M059J (cell line): ENCODE results near the gene PITPNC1. TPM values are rescaled to one million over a fixed set of nuclear protein-coding genes. Genes with fewer than 3 reads are reported as not detected.
"Not testable (repeated sequence)": the region's sequence is repeated elsewhere in the genome, so short reads cannot be mapped to it uniquely, and the experiment has no call there.

Experiments used
- DNase-seq: peaks from one replicate; pipeline ENCODE4 v3.0.0-alpha.2; 2012; ENCODE audit warnings: low read depth
- total RNA-seq: library from RNA; depleted of rRNA; stranded (reverse); fragments of >200 nt; shearing (Covaris generic); gene quantifications from 2 replicates; pipeline ENCODE4 v1.2.3, GENCODE V29; 2014; rRNA removed

Gene PITPNC1
- 3.2 and 4.0 TPM in 2 replicates for total RNA-seq

DNA sequence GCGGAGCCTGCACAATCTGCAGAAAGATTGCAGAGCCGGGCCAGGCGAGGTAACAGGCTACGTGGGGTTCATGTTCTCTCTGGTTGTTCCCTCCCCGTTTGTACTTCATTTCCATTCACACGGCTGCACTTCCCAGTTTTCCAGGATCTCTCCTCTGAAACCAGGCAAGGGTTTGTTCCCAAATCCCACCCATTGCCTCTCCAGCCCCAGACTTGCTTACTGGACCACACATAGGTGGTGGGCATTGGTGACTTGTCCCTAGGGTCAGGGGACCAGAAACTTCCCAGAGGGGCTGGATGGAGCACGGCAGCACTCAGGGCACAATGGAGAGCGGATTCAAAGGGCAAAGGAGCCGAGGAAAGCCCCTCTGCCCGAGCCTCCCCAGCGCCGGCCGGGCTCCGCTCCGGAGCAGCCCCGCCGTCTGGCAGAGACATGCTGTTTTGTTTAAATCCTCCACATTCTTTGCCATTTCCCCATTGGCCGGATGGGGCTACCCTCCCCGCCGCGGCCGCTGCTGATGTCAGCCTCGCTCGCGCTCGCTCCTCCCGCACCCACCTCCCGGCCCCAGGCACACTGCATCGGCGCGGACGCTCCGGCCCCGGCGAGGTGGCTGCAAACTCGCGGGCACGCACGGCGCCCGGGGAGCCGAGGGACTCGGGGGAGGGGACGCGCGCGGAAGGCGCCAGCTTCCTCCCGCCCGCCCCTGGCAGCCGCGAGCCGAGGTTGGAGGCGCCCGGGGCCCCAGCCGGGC is at the start of gene PITPNC1:
Gene PITPNC1, plus strand, starts transcription at position 545 of the 751 bp plus-strand sequence.
- peak; percentile 79 for DNase-seq

DNA sequence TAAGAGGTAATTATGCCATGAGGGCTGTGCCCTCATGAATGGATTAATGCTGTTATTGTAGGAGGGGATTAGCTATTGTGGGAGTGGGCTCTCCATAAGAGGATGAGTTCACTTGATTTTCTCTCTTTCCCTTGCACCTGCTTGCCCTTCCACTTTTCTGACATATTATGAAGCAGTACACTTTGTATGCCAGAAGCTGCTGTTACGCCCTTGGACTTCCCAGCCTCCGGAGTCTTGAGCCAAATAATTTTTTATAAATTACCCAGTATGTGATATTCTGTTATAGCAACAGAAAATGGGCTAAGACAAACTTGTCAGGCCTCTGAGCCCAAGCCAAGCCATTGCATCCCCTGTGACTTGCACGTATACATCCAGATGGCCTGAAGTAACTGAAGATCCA is 49.1 kb upstream of the PITPNC1 start:
- DNase-seq, result no peak

DNA sequence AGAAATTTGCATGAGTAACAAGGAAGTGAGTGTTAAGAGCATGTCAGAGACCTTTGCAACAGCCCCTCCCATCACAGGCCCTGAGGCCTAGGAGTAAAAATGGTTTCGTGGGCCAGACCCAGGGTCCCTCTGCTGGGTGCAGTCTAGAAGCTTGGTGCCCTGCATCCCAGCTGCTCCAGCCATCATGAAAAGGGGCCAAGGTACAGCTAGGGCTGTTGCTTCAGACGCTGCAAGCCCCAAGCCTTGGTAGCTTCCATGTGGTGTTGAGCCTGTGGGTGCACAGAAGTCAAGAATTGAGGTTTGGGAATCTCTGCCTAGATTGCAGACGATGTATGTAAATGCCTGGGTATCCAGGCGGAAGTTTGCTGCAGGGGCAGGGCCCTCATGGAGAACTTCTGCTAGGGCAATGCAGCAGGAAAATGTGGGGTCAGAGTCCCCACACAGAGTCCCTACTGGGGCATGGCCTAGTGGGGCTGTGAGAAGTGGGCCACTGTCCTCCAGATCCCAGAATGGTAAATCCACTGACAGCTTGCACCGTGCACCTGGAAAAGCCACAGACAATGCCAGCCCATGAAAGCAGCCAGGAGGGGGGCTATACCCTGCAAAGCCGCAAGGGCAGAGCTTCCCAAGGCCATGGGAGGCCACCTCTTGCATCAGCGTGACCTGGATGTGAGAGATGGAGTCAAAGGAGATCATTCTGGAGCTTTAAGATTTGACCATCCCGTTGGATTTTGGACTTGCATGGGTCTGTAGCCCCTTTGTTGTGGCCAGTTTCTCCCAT is 45.5 kb upstream of the PITPNC1 start:
- DNase-seq, result not testable (repeated sequence)

DNA sequence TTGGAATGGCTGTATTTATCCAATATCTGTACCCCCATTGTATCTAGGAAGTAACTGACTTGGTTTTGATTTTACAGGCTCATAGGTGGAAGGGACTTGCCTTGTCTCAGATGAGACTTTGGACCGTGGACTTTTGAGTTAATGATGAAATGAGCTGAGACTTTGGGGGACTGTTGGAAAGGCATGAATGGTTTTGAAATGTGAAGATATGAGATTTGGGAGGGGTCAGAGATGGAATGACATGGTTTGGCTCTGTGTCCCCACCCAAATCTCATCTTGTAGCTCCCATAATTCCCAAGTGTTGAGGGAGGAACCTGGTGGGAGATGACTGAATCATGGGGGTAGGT is 44.9 kb upstream of the PITPNC1 start:
- DNase-seq, result not testable (repeated sequence)

DNA sequence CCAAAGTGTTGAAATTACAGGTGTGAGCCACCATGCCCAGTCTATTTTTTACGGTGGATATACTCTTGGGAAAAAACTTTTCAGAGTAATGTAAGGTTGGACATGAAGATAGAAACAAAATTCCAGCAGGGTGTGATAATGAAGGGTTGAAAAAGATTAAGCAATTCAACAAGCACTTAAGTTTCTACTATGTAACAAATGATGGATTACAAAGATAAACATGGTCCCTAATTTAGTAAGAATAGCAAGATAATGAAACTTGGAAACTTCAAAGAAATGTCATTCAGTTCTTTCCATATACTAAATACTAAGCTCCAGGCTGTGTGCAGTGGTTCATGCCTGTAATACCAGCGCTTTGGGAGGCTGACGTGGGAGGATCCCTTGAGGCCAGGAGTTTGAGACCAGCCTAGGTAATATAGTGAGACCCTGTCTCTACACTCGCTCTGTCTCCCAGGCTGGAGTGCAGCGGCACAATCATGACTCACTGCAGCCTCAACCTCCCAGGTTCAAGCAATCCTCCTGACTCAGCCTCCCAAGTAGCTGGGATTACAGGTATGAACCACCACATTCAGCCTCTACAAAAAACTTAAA is 41.7 kb upstream of the PITPNC1 start:
- no peak for DNase-seq

DNA sequence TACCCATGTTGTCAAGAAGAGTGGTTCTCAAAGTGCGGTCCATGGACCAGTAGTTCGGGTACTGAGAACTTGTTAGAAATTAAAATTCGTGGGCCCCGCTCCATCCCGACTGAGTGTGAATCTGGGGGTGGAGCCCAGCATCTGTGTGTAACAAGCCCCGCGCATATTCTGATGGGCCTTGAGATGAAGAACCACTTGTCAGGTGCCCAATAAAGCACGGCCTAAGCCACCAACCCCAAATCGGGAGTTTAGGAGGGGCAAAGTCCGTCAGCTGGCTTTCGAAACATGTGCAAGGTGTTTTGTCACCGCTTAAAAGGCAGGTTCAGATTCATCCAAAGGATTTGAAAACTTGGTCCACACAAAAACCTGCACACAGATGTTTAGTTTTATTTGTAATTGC is 40.2 kb upstream of the PITPNC1 start:
- DNase-seq, result no peak

DNA sequence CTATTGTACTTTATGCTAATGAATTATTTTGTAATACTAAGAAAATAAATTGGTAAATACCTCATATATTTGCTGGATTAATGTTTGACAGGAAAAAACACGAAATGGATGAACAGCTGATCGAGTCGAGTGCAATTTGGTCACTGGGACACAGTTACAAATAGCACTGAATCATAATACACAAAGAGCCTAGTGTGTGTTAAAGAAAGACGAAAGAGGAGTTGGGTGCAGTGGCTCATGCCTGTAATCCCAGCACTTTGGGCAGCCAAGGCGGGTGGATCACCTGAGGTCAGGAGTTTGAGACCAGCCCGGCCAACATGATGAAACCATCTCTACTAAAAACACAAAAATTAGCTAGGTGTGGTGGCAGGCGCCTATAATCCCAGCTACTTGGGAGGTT is 38.7 kb upstream of the PITPNC1 start:
- not testable (repeated sequence) for DNase-seq

DNA sequence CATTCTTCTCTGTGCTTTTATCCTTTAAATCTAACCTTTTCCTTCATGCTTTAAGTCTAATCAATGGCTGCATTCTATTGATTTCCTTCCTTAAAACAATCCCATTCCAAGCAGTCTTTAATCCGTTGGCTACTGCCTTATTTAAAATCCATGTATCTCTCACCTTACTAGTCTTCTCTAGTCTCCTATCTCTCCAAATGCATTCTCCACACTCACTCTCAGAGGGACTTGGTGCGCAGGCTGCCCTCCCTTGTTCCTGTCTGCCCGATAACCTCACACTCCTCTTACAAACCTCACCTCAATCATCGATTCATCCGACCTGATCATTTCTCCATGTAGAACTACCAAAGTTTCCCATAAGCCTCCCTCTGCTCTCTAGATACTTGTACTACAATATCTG is 33.8 kb upstream of the PITPNC1 start:
- DNase-seq, result no peak

DNA sequence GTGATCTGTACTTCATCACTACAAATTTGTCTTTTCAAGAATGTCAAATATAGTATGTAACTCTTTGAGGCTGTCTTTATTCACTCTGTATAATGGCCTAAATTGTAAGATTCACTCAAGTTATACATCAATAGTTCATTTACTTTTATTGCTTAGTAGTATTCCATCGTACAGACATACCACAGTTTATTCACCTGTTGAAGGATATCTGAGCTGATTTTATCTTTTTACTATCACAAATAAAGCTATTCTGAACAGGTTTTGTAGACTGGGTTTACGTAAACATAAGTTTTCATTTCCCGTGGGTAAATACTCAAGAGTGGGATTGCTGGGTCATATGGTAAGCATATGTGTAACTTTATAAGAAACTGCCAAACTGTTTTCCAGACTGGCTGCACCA is 29.3 kb upstream of the PITPNC1 start:
- no peak for DNase-seq

DNA sequence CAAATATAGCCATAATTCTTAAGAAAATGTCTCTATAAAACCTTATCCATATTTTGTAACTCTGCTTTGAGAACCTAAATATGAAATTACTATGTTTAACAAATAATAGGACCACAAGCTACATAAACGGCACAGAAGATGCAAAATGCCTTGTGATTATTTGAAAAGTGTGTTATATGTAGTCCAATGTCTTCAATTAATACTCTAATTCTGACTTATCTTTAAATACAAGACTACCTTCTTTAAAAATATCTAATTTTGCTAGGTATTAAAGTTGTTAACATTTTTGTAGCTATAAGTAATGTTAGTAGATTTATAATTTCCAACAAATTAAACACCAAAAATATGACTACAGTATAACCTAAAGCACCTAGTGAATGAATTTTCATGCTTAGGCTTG is 27.7 kb upstream of the PITPNC1 start:
- DNase-seq, result no peak

DNA sequence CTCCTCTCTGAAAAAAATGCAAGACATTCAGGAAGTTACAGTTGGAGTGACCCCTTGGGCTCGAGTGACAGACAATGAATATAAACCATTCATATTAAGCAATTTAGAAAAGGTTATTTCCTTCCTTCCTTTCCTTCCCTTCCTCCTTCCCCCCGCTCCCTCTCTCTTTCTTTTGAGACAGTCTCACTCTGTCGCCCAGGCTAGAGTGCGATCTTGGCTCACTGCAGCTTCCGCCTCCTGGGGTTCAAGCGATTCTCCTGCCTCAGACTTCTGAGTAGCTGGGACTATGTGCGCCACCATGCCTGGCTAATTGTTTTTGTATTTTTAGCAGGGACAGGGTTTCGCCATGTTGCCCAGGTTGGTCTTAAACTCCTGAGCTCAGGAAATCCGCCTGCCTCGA is 23.9 kb upstream of the PITPNC1 start:
- DNase-seq, result no peak

DNA sequence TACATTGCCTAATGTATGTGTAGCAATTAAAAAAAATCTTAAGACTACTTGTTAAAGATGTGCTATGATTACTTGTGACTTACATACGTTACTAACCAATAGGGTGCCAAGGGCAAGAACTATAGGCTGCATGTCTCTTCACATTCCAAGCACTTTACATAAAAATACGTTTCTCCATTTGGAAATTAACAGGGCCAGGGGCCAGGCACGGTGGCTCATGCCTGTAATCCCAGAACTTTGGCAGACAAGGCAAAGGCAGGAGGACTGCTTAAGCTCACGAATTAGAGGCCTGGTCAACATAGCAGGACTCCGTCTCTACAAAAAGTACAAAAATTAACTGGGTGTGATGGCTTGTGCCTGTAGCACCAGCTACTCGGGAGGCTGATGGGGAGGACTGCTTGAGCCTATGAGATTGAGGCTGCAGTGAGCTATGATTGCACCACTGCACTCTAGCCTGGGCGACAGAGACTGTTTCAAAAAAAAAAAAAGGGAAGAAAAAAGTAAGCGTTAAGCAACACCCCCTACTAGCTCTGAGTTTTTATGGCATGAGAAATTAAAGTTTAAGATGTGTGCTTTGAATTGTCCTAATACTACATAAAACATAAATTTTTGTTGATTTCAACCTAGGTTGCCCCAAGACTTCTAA is 23.0 kb upstream of the PITPNC1 start:
- no peak for DNase-seq

DNA sequence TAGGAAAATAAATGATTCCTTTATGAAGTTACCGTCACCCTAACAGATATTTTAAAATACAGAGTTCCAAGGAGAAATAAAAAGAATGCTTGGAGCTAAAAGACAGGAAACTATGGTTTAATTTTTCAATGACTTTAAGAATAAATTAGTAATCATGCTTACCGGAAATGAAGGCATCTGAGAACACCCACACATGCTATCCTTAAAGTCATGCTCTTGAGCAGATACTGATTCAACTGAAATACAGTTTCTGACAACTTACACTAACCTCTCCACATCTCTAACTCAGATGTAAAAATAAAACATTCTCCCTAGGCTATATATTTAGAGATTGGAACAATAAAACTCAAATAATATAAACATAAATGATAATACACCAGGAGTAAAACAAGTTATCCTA is 18.5 kb upstream of the PITPNC1 start:
- no peak for DNase-seq

DNA sequence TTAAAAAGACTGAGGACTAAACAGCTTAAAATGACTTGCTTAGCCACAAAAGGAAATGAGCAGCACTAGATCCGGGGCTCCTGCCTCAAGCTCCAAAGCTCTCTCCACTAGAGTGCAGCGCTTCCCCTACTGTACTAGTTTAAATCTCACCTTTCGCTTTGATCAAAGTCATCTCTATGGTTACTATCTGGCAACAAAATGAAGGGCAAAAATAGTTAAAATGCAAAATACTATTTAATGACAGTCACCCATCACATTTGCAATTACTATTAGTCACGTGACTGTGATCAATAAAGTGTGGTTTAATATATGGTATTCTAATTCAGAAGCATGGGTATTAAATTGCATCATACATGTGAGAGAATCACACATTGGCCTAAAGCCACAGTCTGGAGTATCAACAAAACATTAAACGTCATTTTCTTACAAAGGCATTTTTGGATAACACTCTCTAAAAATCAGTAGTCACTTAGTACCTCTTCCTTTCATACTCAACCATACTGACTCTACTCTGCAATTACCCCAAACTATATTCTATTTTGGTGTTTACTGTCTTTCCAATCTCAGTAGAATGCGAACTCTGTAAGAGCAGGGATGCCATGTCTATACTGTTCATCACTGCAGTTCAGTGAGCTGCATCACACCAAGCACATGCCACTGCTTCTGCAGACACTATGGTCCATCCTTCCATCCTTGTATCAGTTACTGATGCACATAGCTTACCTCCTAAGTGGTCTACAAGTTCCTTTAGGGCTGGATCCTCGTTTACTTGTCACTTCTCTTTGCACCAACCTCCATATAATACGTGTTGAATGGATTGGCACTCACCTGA is 16.9 kb upstream of the PITPNC1 start:
- no peak for DNase-seq

DNA sequence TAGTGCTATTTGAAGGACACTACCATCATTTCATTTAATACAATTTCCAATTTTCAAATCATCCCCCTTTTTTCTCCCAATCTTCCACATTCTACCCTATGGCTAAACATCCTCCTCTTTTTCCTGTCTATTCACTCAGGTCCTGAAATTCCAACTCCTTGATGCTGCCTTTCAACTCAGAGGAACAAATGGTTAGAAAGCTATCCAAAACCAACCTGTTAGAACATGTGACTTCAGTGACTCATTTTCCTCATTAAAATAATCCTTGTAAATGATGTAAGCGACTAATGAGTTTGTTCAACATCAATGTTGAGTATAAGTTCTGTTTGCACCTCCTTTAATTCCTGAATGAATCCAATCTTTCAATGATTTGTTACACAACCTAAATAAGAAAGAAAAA is 16.2 kb upstream of the PITPNC1 start:
- DNase-seq, result no peak

DNA sequence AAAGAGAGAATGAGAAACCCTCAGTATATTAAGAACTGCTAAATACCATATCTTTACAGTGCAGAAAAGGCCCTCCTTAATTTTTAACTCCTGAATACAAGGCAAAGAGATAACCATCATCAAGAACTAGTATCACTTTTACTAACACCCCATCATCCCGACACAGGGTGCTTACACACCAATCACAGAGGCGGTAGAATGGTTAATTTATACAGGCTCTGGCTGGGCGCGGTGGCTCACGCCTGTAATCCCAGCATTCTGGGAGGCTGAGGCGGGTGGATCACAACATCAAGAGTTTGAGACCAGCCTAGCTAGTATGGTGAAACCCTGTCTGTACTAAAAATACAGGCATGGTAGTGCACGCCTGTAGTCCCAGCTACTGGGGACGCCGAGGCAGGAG is 14.9 kb upstream of the PITPNC1 start:
- no peak for DNase-seq

DNA sequence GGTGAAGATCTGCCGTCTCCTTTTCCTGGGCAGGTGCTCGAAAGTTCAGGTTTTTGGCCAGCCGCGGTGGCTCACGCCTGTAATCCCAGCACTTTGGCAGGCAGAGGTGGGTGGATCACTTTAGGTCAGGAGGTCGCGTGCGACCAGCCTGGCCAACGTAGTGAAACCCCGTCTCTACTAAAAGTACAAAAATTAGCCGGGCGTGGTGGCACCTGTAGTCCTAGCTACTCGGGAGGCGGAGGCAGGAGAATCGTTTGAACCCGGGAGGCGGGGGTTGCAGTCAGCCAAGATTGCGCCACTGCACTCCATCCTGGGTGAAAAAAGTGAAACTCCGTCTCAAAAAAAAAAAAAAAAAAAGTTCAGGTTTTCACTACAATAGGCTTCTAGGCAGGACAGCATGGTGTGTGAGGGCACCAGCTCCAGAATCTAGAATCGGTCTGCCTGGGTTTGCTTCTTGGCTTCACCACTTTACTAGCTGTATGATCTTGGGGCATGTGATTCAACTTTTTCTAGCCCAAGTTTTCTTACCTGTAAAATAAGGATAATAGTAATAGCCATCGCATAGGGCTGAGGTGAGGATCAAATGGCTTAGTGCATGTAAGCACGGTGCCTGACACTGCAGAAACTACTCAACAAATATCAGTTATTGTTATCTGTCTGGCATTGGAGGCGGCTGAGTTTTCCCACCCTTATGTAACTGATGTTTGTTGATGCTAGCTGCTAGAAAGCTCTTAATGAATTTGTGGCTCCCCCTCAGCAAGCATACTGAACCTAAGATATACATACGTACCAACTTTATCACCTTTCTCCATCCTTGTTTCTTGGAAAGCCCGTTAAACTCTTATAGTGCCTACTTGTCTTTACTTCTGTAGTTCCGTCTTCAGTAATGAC is 12.0 kb upstream of the PITPNC1 start:
- no peak for DNase-seq

DNA sequence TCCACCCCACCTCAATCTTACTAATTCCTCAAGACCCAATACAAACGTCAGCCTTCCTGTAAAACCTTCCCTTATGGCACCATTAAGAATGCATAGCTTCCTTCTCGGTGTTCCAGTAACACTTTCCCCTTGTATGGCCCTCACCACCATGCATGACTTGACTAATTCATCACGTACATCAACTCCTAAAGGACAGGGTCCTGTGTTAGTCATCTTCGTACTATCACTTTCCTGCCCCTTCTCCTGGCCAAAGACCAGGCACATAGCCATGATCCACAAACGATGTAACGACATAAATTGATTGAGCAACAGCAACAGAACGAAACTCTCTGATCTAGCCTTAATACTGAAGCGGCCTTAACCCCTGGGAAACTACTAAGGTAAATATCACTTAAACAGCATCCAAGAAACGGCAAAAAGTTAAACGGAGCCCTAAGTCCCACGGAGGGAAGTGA is 11.3 kb upstream of the PITPNC1 start:
- peak; percentile 63 for DNase-seq

DNA sequence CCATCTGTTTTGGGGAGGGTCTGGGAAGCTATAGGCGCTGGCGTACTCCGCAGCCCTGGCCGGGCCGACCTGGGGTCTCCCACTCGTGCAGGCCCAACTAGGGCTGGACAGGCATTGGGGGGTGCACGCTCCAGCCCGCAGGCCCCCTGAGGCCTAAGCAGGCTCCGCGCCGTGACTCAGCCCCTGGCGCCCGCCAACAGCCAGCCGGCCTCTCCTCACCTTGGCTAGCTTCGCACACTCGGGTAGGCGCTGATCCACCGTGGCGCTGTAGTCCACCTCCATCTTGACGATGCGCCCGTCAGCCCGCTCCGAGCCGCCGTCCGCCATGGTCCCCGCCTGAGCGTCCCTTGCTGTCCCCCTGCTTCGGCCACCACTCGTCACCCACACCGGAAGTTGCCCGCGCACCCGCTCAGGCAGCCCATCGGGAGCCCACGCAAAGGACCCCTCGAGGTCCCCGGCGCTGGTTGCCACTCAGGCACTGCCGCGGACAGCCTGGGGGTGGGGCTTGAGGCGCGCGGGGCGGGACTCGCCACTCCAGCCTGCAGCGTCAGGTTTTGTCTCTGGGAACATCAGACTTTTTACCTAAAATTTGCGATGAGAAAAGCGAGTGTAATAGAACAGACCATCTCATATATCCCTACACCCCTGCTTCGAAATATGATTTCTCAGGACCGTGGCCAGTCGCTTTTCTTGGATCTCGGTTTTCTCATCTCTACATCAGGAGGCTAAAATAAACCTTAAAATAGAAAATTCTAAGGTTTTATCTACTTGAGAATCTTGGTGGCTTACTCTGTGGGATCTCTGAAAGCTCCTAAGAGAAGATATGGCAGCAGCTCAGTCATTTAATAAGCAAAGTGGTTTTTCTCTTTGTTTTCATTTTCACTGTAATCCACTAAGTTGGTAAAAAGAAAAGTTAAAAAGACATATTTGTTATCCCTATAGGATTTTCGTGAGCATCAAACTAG is 10.6 kb upstream of the PITPNC1 start, which contains the start of gene PSMD12:
Gene PSMD12, minus strand, starts transcription at position 385 of the 965 bp plus-strand sequence. Its CDS starts 58 bp downstream, at position 327.
- DNase-seq, result peak; percentile 82
